MM.1S (cell line): ENCODE results near the gene MLLT10.

Source experiments
- DNase-seq: peaks from one replicate; pipeline ENCODE4 v3.0.0-alpha.2; 2015
- H2AFZ ChIP-seq: fragments of 300-600 bp; sonication (generic); 2 replicates; pipeline ENCODE4 v1.6.0; 2016; ENCODE audit warnings: antibody characterized with exemption, low read length
- H3F3A ChIP-seq: fragments of 300-600 bp; sonication (generic); 2 replicates; pipeline ENCODE4 v1.6.1; 2016; ENCODE audit warnings: mild to moderate bottlenecking, antibody characterized with exemption, low read length, moderate library complexity, mixed read lengths; ENCODE audit not compliant: insufficient read depth
- H3K27ac ChIP-seq: fragments of 300-600 bp; sonication (generic); 2 replicates; pipeline ENCODE4 v1.5.1; 2016; ENCODE audit warnings: mild to moderate bottlenecking, low read length
- H3K27me3 ChIP-seq: fragments of 300-600 bp; sonication (generic); replicated peaks from 2 replicates; pipeline ENCODE4 v1.6.0; 2016; ENCODE audit warnings: low read length; ENCODE audit not compliant: insufficient read depth
- H3K36me3 ChIP-seq: fragments of 300-600 bp; sonication (generic); replicated peaks from 2 replicates; pipeline ENCODE4 v1.6.1; 2016; ENCODE audit warnings: mild to moderate bottlenecking, low read length, mixed read lengths; ENCODE audit not compliant: insufficient read depth
- H3K4me1 ChIP-seq: fragments of 300-600 bp; sonication (generic); 2 replicates; pipeline ENCODE4 v1.6.1; 2016; ENCODE audit warnings: low read length, mixed read lengths
- H3K4me2 ChIP-seq: fragments of 300-600 bp; sonication (generic); 2 replicates; pipeline ENCODE4 v1.6.0; 2016; ENCODE audit warnings: low read depth, low read length
- H3K4me3 ChIP-seq: fragments of 300-600 bp; sonication (generic); 2 replicates; pipeline ENCODE4 v1.5.1; 2016; ENCODE audit warnings: low read length, mixed read lengths
- H3K79me2 ChIP-seq: fragments of 300-600 bp; sonication (generic); 2 replicates; pipeline ENCODE4 v1.6.1; 2016; ENCODE audit warnings: mixed run types, low read length, mixed read lengths
- H3K9ac ChIP-seq: fragments of 300-600 bp; sonication (generic); 2 replicates; pipeline ENCODE4 v1.6.1; 2016; ENCODE audit warnings: low read length, mixed read lengths
- H3K9me2 ChIP-seq: fragments of 300-600 bp; sonication (generic); replicated peaks from 2 replicates; pipeline ENCODE4 v1.6.1; 2016; ENCODE audit warnings: mild to moderate bottlenecking, low read length, mixed read lengths; ENCODE audit not compliant: insufficient read depth
- H3K9me3 ChIP-seq: fragments of 300-600 bp; sonication (generic); replicated peaks from 2 replicates; pipeline ENCODE4 v1.6.1; 2016; ENCODE audit warnings: mild to moderate bottlenecking, low read length, mixed read lengths; ENCODE audit not compliant: insufficient read depth
- H4K20me1 ChIP-seq: fragments of 300-600 bp; sonication (generic); 2 replicates; pipeline ENCODE4 v1.6.1; 2016; ENCODE audit warnings: mild to moderate bottlenecking, low read length, moderate library complexity, mixed read lengths; ENCODE audit not compliant: insufficient read depth
- EZH2 ChIP-seq: fragments of 300-600 bp; sonication (generic); optimal IDR thresholded peaks from 2 replicates; pipeline ENCODE3; 2017; ENCODE audit warnings: low read depth, mild to moderate bottlenecking, antibody characterized with exemption, low read length, mixed read lengths
- EZH2phosphoT487 ChIP-seq: fragments of 300-600 bp; sonication (generic); IDR thresholded peaks from 2 replicates; pipeline ENCODE4 v1.6.1; 2018; ENCODE audit warnings: antibody characterized with exemption, low read length
- TF ChIP-seq, protein P1 (sequence below): fragments of 300-600 bp; sonication (generic); IDR thresholded peaks from 2 replicates; pipeline ENCODE4 v1.5.1; 2016; ENCODE audit warnings: antibody characterized with exemption, low read length, mixed read lengths

The MLLT10 gene

DNA sequence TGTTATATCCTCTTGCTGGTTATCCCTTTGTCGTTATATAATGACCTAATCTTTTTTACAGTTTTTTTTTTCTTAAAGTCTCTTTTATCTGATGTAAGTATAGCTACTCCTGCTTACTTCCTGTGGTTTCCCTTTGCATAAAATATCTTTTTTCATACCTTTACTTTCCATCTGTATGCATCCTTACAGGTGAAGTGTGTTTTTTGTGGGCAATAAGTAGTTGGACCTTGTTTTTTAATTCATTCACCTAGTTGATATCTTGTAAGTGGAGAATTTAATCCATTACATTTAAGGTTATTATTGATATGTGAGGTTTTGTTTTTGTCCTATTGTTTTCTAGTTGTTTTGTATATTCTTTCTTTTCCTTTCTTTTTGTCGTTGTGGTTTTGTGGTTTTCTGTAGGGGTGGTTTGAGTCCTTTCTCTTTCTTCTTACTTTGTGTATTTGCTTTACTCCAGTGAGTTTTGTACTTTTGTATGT, 168.6 kb downstream of the MLLT10 start:
- Histone ChIP-seq H3K4me1 (peaks cover 18% of the 10 kb centered on the region), H3F3A (0 out of 2 replicates have a peak, but pooled peaks cover 10% of the 10 kb centered on the region), H3K27ac (no peak overlapping the region), H3K9me2 (no peaks in the 10 kb centered on the region), H3K27me3 (no peaks in the 10 kb centered on the region), H3K9me3 (no peaks in the 10 kb centered on the region), H2AFZ (no peak overlapping the region), H3K9ac (no peak overlapping the region), H4K20me1 (peaks cover 18% of the 10 kb centered on the region; the same call in 1 of the 2 replicates), H3K4me3 (no peak overlapping the region), H3K4me2 (peak overlapping the region; percentile 30), H3K36me3 (no peaks in the 10 kb centered on the region), H3K79me2 (peaks cover 39% of the 10 kb centered on the region)
- peak; percentile 47 for DNase-seq
- no peak for TF ChIP-seq EZH2phosphoT487
- TF ChIP-seq, protein P1, sequence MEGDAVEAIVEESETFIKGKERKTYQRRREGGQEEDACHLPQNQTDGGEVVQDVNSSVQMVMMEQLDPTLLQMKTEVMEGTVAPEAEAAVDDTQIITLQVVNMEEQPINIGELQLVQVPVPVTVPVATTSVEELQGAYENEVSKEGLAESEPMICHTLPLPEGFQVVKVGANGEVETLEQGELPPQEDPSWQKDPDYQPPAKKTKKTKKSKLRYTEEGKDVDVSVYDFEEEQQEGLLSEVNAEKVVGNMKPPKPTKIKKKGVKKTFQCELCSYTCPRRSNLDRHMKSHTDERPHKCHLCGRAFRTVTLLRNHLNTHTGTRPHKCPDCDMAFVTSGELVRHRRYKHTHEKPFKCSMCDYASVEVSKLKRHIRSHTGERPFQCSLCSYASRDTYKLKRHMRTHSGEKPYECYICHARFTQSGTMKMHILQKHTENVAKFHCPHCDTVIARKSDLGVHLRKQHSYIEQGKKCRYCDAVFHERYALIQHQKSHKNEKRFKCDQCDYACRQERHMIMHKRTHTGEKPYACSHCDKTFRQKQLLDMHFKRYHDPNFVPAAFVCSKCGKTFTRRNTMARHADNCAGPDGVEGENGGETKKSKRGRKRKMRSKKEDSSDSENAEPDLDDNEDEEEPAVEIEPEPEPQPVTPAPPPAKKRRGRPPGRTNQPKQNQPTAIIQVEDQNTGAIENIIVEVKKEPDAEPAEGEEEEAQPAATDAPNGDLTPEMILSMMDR, result no peak
- TF ChIP-seq EZH2, result no peak

DNA sequence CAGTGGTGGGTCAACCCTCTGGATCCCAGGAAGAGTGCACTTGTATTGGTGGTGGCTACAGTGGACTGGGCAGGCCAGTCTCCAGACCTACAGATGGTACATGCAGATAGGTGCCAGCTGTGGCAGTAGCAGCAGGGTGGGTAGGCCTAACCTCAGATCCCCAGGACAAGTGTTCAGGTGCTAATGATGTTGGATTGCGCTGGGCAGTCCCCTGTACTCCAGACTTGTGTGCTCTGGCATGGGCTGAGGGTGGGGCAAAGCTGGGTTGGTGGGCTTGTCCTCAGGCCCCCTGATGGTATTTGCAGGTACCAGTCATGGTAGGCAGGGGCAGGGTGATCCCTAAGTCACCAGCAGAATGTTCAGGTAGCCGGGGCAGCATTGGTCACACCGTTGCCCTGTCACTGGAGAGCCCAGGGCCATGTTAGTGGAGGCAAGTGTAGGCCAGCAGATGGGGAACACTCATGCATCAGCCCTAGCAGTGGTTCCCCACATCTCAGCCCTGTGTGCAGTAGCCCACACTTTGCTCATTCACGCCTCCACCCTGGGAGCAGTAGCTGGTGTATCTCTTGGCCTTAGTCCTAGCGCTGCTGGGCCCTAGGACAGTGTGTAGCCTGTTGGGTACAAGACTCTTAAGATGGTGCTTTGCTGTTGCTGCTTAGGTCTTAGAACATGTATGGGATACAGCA, 171.3 kb downstream of the MLLT10 start:
- peaks cover 47% of the 10 kb centered on the region for H3K79me2 ChIP-seq

DNA sequence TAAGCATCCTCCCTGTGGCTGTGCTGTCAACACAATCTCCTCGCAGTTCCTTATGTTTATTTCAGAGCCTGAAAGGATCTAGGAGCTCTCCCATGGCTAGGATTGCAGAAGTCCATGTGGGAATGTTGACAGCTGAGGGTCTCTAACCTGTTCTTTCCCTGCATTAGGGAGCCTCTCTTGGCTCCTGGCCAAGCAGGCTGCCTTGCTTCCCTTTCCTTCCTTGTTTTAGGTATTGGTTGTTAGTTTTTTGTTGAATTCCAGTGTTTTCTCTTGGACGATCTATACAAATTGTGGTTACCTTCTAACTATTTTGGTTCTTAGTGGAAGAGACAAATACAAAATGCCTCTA, 171.8 kb downstream of the MLLT10 start:
- Histone ChIP-seq H3K9me2 (no peaks in the 10 kb centered on the region), H3K27me3 (no peaks in the 10 kb centered on the region), H3F3A (peaks cover 26% of the 10 kb centered on the region), H4K20me1 (peaks cover 18% of the 10 kb centered on the region; the same call in 1 of the 2 replicates), H3K79me2 (peaks cover 45% of the 10 kb centered on the region), H3K9ac (no peak overlapping the region), H2AFZ (no peak overlapping the region), H3K4me1 (peaks cover 47% of the 10 kb centered on the region), H3K9me3 (no peaks in the 10 kb centered on the region), H3K4me2 (no peak overlapping the region), H3K36me3 (no peaks in the 10 kb centered on the region), H3K27ac (no peak overlapping the region), H3K4me3 (no peak overlapping the region)
- TF ChIP-seq EZH2, result no peak
- TF ChIP-seq, protein P1, result no peak
- no peak for TF ChIP-seq EZH2phosphoT487
- no peak for DNase-seq

More for the DNA sequence above, 171.3 kb downstream of the MLLT10 start:
- Histone ChIP-seq H3K9me2 (no peaks in the 10 kb centered on the region), H3K4me2 (no peak overlapping the region), H3K27me3 (no peaks in the 10 kb centered on the region), H3K4me1 (peaks cover 43% of the 10 kb centered on the region), H2AFZ (no peak overlapping the region), H3K4me3 (no peak overlapping the region), H4K20me1 (peaks cover 18% of the 10 kb centered on the region; the same call in 1 of the 2 replicates), H3K9me3 (no peaks in the 10 kb centered on the region), H3F3A (peaks cover 21% of the 10 kb centered on the region), H3K9ac (no peak overlapping the region), H3K27ac (no peak overlapping the region), H3K36me3 (no peaks in the 10 kb centered on the region)
- TF ChIP-seq, protein P1, result no peak
- TF ChIP-seq EZH2phosphoT487, result no peak
- no peak for TF ChIP-seq EZH2
- DNase-seq, result no peak
